Esophagus muscularis mucosa (tissue), 4 donors: ENCODE results near the gene CCDC124. TPM values are rescaled to one million over a fixed set of nuclear protein-coding genes. Genes with fewer than 3 reads are reported as not detected.

Source experiments
- DNase-seq: peaks from one replicate; pipeline ENCODE4 v3.0.0-alpha.2; 2017; ENCODE audit errors: extremely low spot score
- H3K27ac ChIP-seq, 4 donors: fragments of 200-600 bp; sonication (generic); replicated peaks in 1 of 4; 1 replicate in 3 of 4; 2 replicates in 1 of 4; pipeline ENCODE4 v1.5.1; 2016 to 2019; ENCODE audit warnings: mild to moderate bottlenecking in 1 of 4
- H3K27me3 ChIP-seq, 4 donors: fragments of 200-600 bp; sonication (generic); one replicate each; pipeline versions ENCODE4 v1.5.1 to v1.6.0; 2016 to 2019
- H3K36me3 ChIP-seq, 4 donors: fragments of 200-600 bp; sonication (generic); one replicate each; pipeline ENCODE4 v1.5.1; 2016 to 2019
- H3K4me1 ChIP-seq, 4 donors: fragments of 200-600 bp; sonication (generic); one replicate each; pipeline ENCODE4 v1.5.1; 2016 to 2019
- H3K4me3 ChIP-seq, 4 donors: fragments of 200-600 bp; sonication (generic); 1 replicate in 2 of 4; 2 replicates in 2 of 4; pipeline ENCODE4 v1.5.1; 2016 to 2019; ENCODE audit warnings: mild to moderate bottlenecking in 4 of 4, moderate library complexity in 1 of 4
- H3K9me3 ChIP-seq, 4 donors: fragments of 200-600 bp; sonication (generic); 1 replicate in 3 of 4; 2 replicates in 1 of 4; pipeline ENCODE4 v1.5.1; 2016 to 2019
- EP300 ChIP-seq: sonication (generic); formaldehyde crosslinking; IDR thresholded peaks from one replicate; pipeline ENCODE4 v1.6.1; 2017; ENCODE audit warnings: antibody characterized with exemption
- POLR2A ChIP-seq: fragments of 450-650 bp; IDR thresholded peaks from one replicate; pipeline ENCODE4 v1.6.1; 2017; ENCODE audit warnings: antibody characterized with exemption, moderate library complexity, mild to moderate bottlenecking, low read depth
- POLR2AphosphoS5 ChIP-seq, 2 donors: sonication (generic); formaldehyde crosslinking; IDR thresholded peaks; one replicate each; pipeline ENCODE4 v1.6.1; 2017; ENCODE audit warnings: antibody characterized with exemption in 2 of 2
- WGBS: methylation state at CpG from one replicate; pipeline ENCODE4 v1.1.5; 2018; 5-methylcytosine and 5-hydroxymethylcytosine counted together
- intact Hi-C: fragments of 100-400 bp; cut with DNase I; formaldehyde crosslinking; loops from one replicate; pipeline ENCODE4 v1.15.1; 2023
- small RNA-seq, 3 donors: library from RNA; depleted of rRNA; stranded (forward); fragments of <200 nt; gene quantifications; one replicate each; pipeline ENCODE3, GENCODE V24; 2016
- total RNA-seq, 4 donors: library from RNA; depleted of rRNA; stranded (reverse); fragments of >200 nt; gene quantifications; one replicate each; pipeline versions ENCODE4 v1.1.0 to v1.2.1, GENCODE V29; 2016
- TF ChIP-seq, protein P1 (sequence below), 3 experiments: fragments of 200-600 bp in 2 of 3; fragments of 450-650 bp in 1 of 3; sonication (generic) in 2 of 3; IDR thresholded peaks; one replicate each; pipeline ENCODE4 v1.5.1; 2017 to 2019; ENCODE audit warnings: antibody characterized with exemption in 3 of 3, mild to moderate bottlenecking in 2 of 3, moderate library complexity in 1 of 3

CCDC124 gene
- total RNA-seq, 4 donors from 2014 or later, result 51.2 to 97.4 (median 74.3) TPM

DNA sequence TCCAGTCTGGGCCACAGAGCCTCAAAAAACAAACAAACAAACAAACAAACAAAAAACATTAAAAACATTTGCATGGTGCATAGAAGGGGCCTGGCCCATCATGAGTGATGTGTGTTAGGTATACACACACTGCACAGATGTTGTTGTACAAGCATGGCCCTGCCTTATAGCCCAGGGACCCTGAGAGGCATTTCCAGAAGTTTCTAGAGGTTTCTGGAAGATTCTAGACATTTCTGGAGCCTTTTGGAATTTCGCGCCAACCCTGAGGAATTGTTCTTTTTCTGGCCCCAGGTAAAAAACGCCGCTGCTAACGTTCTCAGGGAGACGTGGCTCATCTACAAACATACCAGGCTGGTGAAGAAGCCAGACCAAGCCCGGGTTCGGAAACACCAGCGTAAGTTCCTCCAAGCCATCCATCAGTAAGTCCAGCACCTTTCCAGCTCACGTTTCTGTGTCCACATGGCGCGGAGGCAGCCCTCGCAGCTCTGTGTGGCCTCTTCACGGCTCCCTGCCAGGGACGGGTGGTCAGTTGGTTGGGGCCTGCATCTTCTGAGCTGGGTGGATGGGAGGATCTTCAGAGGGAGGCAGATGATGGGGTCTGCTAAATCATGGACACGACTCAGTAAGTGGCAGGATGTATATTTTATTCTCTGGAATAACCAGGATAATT, 56.7 kb downstream of the CCDC124 start:
- no peak for TF ChIP-seq POLR2A
- no peak for TF ChIP-seq EP300
- TF ChIP-seq POLR2AphosphoS5 (IDR thresholded peaks at IDR 0.05), result no peak
- TF ChIP-seq, protein P1, sequence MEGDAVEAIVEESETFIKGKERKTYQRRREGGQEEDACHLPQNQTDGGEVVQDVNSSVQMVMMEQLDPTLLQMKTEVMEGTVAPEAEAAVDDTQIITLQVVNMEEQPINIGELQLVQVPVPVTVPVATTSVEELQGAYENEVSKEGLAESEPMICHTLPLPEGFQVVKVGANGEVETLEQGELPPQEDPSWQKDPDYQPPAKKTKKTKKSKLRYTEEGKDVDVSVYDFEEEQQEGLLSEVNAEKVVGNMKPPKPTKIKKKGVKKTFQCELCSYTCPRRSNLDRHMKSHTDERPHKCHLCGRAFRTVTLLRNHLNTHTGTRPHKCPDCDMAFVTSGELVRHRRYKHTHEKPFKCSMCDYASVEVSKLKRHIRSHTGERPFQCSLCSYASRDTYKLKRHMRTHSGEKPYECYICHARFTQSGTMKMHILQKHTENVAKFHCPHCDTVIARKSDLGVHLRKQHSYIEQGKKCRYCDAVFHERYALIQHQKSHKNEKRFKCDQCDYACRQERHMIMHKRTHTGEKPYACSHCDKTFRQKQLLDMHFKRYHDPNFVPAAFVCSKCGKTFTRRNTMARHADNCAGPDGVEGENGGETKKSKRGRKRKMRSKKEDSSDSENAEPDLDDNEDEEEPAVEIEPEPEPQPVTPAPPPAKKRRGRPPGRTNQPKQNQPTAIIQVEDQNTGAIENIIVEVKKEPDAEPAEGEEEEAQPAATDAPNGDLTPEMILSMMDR (IDR thresholded peaks at IDR 0.05), result no peak
- H3K9me3 ChIP-seq, result no peaks in the 10 kb centered on the region
- H3K27me3 ChIP-seq, result peaks cover 0 to 24% (median 0%) of the 10 kb centered on the region in 4 donors
- intact Hi-C loops, result no loop called here
- no peak overlapping the region for H3K27ac ChIP-seq
- no peaks in the 10 kb centered on the region for H3K4me1 ChIP-seq
- WGBS, result 90% methylated on average over 16 of the region's 16 CpGs
- no peaks in the 10 kb centered on the region for H3K36me3 ChIP-seq
- no peak for DNase-seq
- no peak overlapping the region for H3K4me3 ChIP-seq

DNA sequence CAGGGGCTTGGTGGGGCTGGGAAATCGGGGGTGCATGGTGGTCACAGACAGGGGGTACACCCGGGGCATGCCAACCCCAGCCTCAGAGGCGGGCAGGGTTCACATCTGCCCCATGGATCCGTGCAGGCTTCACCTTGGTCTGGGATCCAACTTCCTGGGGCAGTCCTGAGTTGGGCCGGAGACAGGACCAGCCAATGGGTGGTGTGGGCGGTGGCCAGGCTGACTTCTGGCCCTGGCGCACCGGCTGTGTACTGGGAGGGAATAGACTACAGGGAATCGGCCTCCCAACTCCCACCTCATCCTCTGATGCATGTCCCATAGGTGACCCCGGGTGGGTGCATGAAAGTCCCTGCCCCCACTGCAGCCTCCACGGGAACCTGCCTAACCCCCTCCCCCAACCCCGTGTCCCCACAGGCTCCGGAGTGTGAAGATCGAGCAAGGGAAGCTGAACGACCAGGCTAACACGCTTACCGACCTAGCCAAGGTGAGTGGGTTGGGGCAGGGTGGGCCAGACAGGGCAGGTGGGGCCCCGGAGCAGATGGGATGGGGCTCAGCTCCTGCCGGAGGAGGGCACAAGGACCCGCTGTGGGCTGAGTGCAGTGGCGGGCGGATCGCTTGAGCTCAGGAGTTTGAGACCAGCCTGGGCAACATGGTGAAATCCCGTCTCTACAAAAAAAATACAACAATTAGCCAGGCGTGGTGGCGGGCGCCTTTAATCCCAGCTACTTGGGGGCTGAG, 60.4 kb downstream of the CCDC124 start:
- intact Hi-C loops, result no loop called here
- 85% methylated on average over 19 of the region's 27 CpGs for WGBS
- H3K36me3 ChIP-seq, result no peaks in the 10 kb centered on the region

More for the DNA sequence above, 60.4 kb downstream of the CCDC124 start:
- no peak overlapping the region for H3K4me3 ChIP-seq
- peaks cover 0 to 15% (median 0%) of the 10 kb centered on the region in 4 donors for H3K27me3 ChIP-seq
- no peak for DNase-seq
- H3K4me1 ChIP-seq, result peaks cover 0 to 8% (median 3%) of the 10 kb centered on the region in 4 donors
- TF ChIP-seq EP300 (no peak), POLR2AphosphoS5 (IDR thresholded peaks at IDR 0.05) (no peak), POLR2A (no peak)
- TF ChIP-seq, protein P1 (IDR thresholded peaks at IDR 0.05), result no peak
- no peaks in the 10 kb centered on the region for H3K9me3 ChIP-seq
- no peak overlapping the region for H3K27ac ChIP-seq

Small RNA genes within 50 kb of the gene (small RNA-seq; reads per million reads assigned to genes)
- 0 reads per million in 3 donors for gene RNA5SP468

Other genes with a start within 250 kb of the CCDC124 start
- under 1 TPM; under 0.01 to 0.23 (median 0.18) TPM for gene UNC13A, start 244.7 kb upstream of the CCDC124 start, total RNA-seq
- 10 to 100 TPM; 24.1 to 50.9 (median 35.9) TPM for gene MAP1S, start 213.5 kb upstream of the CCDC124 start, total RNA-seq
- 1 to 10 TPM; 1.6 to 2.9 (median 1.9) TPM for gene FCHO1, start 181.5 kb upstream of the CCDC124 start, total RNA-seq
- gene B3GNT3, start 137.9 kb upstream of the CCDC124 start, total RNA-seq, result under 1 TPM; 0.33 to 0.84 (median 0.62) TPM
- not detected for gene INSL3, start 111.5 kb upstream of the CCDC124 start, total RNA-seq
- gene JAK3, start 85.0 kb upstream of the CCDC124 start, total RNA-seq, result 1 to 10 TPM; 2.1 to 8.9 (median 3.4) TPM
- gene RPL18A, start 73.1 kb upstream of the CCDC124 start, total RNA-seq, result 1,000 to 10,000 TPM; 1,042 to 1,624 (median 1,374) TPM
- gene SLC5A5, start 61.1 kb upstream of the CCDC124 start, total RNA-seq, result under 1 TPM in 1 of 4 donors, not detected in 3; 0.17 TPM
- under 1 TPM in 2 of 4 donors, not detected in 2; 0.17 to 0.23 TPM for gene KCNN1, start 34.1 kb downstream of the CCDC124 start, total RNA-seq
- gene ARRDC2, start 75.2 kb downstream of the CCDC124 start, total RNA-seq, result 10 to 100 TPM; 30.6 to 69.2 (median 62.5) TPM
- gene IL12RB1, start 153.9 kb downstream of the CCDC124 start, total RNA-seq, result 1 to 10 TPM in 1 of 4 donors, under 1 TPM in 3; 0.42 to 2.0 (median 0.83) TPM
- 1 to 10 TPM; 5.0 to 8.5 (median 6.4) TPM for gene MAST3, start 164.8 kb downstream of the CCDC124 start, total RNA-seq
- gene PIK3R2, start 220.1 kb downstream of the CCDC124 start, total RNA-seq, result 10 to 100 TPM in 3 of 4 donors, 1 to 10 TPM in 1; 4.2 to 32.2 (median 19.4) TPM
- gene IFI30, start 240.8 kb downstream of the CCDC124 start, total RNA-seq, result 10 to 100 TPM; 22.4 to 92.8 (median 42.9) TPM